GM19023 (cell line): ENCODE results near the gene CARHSP1.
"Not testable (repeated sequence)": the region's sequence is repeated elsewhere in the genome, so short reads cannot be mapped to it uniquely, and the experiment has no call there.

Experiments used
- ATAC-seq: cut with Tn5 transposase; IDR thresholded peaks from one replicate; pipeline ENCODE4 v1.9.1; 2021; ENCODE audit warnings: mild to moderate bottlenecking, moderate library complexity; ENCODE audit not compliant: unreplicated experiment

CARHSP1 gene

DNA sequence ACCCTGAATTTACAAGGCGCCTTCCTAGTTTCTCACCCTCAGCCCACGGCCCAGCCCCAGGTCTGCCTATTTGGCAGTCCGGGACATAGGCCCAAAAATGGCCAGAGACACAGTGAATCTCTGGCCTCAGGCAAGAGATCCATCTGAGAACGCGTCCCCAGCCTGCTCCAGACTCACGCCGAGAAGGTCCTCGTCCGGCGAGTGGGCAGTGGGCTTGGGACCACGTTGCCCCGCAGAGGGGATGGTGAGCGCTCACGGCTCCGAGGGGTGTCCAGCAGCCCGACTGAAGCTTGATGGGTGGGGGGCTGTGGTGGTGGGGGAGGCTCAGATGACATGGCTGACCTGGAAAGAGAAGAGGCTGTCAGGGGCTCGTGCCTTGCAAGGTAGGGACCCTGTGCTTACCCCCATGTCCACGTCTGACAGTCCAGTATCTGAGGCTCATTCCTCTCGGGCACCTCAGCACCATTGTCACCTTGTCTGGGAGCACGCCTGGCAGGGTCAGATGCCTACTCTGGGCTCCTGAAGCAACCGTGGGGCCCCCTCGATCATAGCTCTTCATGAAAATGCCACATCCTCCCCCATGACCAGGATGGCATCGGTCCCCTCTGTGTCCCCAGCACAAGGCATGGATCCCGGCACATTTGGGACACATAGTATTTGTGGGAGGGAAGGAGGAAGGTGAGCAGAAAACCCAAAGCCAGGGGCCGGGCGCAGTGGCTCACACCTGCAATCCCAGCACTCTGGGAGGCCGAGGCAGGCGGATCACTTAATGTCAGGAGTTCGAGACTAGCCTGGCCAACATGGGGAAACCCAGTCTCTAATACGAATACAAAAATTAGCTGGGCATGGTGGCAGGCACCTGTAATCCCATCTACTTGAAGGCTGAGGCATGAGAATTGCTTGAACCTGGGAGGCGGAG is 9.6 kb downstream of the CARHSP1 start:
- no peak for ATAC-seq

DNA sequence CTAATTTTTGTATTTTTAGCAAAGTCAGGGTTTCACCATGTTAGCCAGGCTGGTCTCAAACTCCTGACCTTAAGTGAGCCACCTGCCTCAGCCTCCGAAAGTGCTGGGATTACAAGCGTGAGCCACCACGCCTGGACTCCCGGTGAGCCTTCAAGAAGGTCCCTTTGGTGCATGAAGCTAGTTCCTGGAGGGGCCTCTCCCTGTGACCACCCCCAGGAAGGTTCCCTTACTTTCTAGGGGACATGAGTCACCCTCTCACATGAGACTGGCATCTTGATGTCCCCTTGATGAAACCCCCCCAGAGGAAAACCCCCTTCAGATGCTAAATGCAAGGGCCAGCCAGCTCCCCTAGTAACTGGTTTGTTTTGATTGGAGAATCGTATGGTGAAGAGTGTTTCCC is 12.8 kb downstream of the CARHSP1 start:
- ATAC-seq: no peak

GRCh38 chr16:8855051-8855786 is 13.6 kb downstream of the CARHSP1 start:
- no peak for ATAC-seq

- ATAC-seq: no peak
Observed at GRCh38 chr16:8854298-8854948, 14.4 kb downstream of the CARHSP1 start.

- no peak for ATAC-seq
Observed at GRCh38 chr16:8853611-8854010, 15.2 kb downstream of the CARHSP1 start.

DNA sequence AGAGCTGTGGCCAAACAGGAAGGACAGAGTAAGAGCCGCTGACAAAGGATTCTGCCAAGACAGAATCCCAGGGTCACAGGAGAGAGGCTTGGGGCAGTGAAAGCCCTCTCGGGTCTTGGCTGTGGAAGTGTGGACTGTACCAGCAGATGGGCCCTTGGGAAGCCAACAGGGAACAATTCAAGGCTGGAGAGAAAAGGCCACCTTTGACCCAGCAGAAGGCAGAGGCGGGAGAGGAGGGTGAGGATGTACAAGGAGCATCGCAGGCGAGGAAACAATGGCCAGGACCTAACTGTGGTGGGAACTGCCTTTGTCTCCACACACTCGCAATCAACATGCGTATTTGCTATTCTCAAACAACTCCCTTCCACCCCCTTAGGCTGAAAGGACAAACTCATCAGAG is 15.7 kb downstream of the CARHSP1 start:
- no peak for ATAC-seq

DNA sequence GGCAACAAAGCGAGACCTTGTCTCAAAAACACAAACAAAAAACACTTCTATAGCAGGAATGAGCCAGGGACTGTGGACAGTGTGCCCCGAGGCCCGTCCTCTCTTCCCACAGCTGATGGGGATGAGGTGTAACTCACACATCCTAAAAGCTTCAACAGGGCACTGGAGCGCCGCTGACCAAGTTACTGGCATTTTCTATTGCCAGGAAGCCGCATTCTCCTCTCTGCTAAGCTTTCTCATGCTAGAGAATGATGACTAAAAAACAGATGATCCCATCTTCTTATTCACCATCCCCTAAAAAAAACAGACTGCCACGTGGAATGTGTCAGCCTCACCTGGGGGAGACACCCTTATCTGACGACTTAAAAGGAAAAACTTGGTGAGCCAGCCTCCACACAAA is 16.3 kb downstream of the CARHSP1 start:
- no peak for ATAC-seq

DNA sequence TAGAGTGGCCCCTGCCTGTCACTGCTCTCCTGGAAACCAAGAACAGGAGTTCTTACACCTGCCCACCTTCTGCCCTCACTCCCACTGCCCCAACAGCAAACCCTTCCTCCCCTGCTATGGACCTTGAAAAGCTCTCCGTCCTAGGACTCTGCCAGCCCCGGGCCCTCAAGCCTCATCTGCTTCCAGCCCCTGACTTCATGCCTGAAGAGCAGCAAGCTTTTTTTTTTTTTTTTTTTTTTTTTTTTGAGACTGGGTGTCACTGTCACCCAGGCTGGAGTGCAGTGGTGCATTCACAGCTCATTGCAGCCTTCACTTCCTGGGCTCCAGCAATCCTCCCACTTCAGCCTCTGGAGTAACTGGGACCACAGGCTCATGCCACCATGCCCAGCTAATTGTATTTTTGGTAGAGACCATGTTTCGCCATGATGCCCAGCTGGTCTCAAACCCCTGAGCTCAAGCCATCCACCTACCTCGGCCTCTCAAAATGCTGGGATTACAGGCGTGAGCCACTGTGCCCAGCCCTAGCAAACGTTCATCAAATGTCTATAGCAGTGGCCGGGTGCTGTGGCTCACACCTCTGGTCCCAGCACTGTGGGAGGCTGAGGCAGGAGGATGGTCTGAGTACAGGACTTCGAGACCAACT is 16.9 kb downstream of the CARHSP1 start:
- no peak for ATAC-seq

- ATAC-seq: no peak
Observed at GRCh38 chr16:8850279-8850885, 18.4 kb downstream of the CARHSP1 start.

GRCh38 chr16:8849411-8850011 is 19.3 kb downstream of the CARHSP1 start:
- no peak for ATAC-seq

GRCh38 chr16:8848939-8849391 is 19.8 kb downstream of the CARHSP1 start:
- no peak for ATAC-seq

GRCh38 chr16:8848231-8848938 is 20.4 kb downstream of the CARHSP1 start:
- ATAC-seq: no peak

DNA sequence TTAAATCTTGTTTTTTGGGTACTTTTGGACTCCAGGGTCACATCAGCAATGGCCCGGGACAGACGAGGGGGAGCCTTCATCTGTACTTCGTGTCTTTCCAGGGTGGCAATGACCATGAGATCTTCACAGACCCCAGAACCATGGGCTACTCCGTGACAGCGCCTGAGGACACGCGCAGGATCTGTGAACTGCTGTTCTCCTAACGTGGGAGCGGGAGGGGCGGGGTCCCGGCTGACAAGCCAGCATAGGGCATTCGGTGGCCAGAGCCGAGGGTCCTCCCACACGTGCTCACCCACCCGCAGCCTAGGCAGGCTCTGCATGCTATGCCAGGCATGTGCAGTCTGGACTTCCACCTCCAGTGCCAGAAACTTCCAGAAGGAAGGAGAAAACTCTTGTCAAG is 21.2 kb downstream of the CARHSP1 start:
- ATAC-seq: no peak

DNA sequence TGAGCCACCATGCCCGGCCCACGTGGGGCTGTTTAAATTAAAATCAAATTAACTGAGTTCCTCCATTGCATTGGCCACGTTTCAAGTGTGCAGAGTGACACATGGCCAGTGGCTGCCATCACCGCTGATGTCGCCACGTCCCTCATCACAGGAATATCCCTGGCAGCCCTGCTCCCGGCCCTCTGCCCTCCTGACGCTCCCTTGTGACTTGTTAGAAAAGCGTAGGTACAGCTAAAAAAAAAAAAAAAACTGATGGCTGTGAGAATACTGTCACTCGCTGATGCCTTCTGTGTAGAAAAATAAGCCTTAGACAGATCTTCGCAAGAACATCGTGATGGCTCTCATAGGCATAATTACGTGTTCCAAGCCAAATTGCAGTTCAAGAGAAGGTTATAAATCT is 21.7 kb downstream of the CARHSP1 start:
- no peak for ATAC-seq

DNA sequence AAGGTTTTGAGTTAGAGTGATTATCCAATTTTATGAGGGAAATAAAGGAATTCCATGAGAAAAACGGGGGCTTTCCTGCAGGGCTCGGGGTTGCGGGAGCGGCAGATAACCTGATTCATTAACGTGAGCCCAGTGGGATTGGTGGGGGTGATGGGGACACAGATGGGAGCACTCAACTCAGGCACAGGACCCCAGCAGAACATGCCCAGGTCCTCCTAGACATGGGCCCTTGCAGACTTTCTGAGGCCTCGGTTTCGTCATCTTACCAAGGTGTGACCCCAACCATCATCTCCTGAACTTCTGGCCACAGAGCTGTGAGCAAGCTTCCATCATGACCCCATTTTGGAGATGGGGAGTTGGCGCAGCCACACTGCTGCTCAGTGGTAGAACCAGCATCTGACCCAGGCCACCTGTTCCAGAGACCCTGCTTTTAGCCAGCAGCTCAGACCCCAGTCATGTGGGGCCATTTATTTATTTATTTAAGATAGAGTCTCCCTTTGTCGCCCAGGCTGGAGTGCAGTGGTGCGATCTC is 22.3 kb downstream of the CARHSP1 start:
- no peak for ATAC-seq

- no peak for ATAC-seq
Observed at GRCh38 chr16:8845699-8846298, 23.0 kb downstream of the CARHSP1 start.

- not testable (repeated sequence) for ATAC-seq
Observed at GRCh38 chr16:8843296-8843695, 25.5 kb downstream of the CARHSP1 start.

DNA sequence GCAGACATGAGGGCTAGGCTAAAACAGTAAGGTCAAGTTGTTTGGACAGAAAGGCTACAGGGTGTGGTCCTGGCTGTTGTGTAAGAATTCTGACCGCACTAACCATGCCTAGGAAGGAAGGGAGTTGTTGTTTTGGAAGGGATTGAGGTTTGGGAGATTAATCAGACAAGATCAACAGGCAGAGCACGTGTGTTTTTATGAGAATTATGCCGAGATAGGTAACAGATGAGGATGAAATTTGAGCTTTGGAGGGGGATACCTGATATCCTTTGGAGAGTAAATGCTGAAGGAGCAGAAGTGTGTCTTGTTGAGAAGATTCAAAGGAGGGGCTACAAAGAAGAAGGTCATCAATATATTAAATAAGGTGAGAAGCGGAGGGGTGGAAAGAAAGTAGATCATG is 26.8 kb downstream of the CARHSP1 start:
- not testable (repeated sequence) for ATAC-seq

- ATAC-seq: not testable (repeated sequence)
Observed at GRCh38 chr16:8837594-8837993, 31.2 kb downstream of the CARHSP1 start.
